HepG2 (cell line): Measurements from ENCODE around the gene CADM3.

ENCODE experiments used
- CTCF ChIP-seq: sonication (generic); formaldehyde crosslinking; IDR thresholded peaks from 2 replicates; pipeline ENCODE4 v1.5.0; 2020; ENCODE audit warnings: mild to moderate bottlenecking, missing genetic modification reagents, moderate library complexity
- HNRNPUL1 ChIP-seq: fragments of 200-400 bp; formaldehyde crosslinking; IDR thresholded peaks from 2 replicates; pipeline ENCODE4 v1.6.1; 2017; ENCODE audit warnings: low read depth, mild to moderate bottlenecking, low read length, moderate library complexity
- JARID2 ChIP-seq: sonication (generic); formaldehyde crosslinking; IDR thresholded peaks from 2 replicates; pipeline ENCODE4 v1.8.1; 2023; ENCODE audit warnings: missing genetic modification reagents, inconsistent platforms; ENCODE audit not compliant: insufficient replicate concordance
- KDM4B ChIP-seq: sonication (generic); formaldehyde crosslinking; IDR thresholded peaks from 2 replicates; pipeline ENCODE4 v1.4.0; 2020; ENCODE audit warnings: missing genetic modification reagents
- NFRKB ChIP-seq: fragments of 450-650 bp; IDR thresholded peaks from 2 replicates; pipeline ENCODE4 v1.6.1; 2017
- NR3C1 ChIP-seq: sonication (generic); formaldehyde crosslinking; IDR thresholded peaks from 2 replicates; pipeline ENCODE4 v1.4.0; 2020; ENCODE audit warnings: missing genetic modification reagents
- POLR2A ChIP-seq, 2 experiments: IDR thresholded peaks; 2 replicates each; pipeline ENCODE4 v1.6.1; 2011; ENCODE audit warnings: low read depth in 2 of 2, low read length in 2 of 2, mild to moderate bottlenecking in 1 of 2, moderate library complexity in 1 of 2; ENCODE audit not compliant: insufficient read depth in 1 of 2
- TAF15 ChIP-seq: fragments of 200-400 bp; formaldehyde crosslinking; IDR thresholded peaks from one replicate; pipeline ENCODE4 v1.6.1; 2018; ENCODE audit warnings: mild to moderate bottlenecking, low read depth, low read length; ENCODE audit not compliant: poor library complexity, severe bottlenecking
- TCF12 ChIP-seq, 2 experiments: fragments of 450-650 bp in 1 of 2; sonication (generic) in 1 of 2; formaldehyde crosslinking in 1 of 2; IDR thresholded peaks; 2 replicates each; pipeline versions ENCODE4 v1.6.1 to v1.8.0; 2017 to 2022; ENCODE audit warnings: antibody characterized with exemption in 1 of 2, mild to moderate bottlenecking in 1 of 2, missing genetic modification reagents in 1 of 2, moderate library complexity in 1 of 2
- ZFP36 ChIP-seq: fragments of 150-350 bp; IDR thresholded peaks from 2 replicates; pipeline ENCODE4 v1.6.1; 2018; ENCODE audit warnings: borderline replicate concordance, low read length, low read depth; ENCODE audit not compliant: partially characterized antibody

GRCh38 chr1:159207774-159208173 is 36.4 kb downstream of the CADM3 start:
- TF ChIP-seq ZFP36 (no peak), CTCF (CRISPR knock-in tag) (no peak), HNRNPUL1 (no peak), TCF12 (IDR thresholded peaks at IDR 0.05) (no peak), TCF12 (CRISPR knock-in tag; IDR thresholded peaks at IDR 0.05) (no peak), JARID2 (CRISPR knock-in tag) (no peak), KDM4B (CRISPR knock-in tag) (no peak), TAF15 (no peak), NR3C1 (CRISPR knock-in tag) (no peak), NFRKB (no peak), POLR2A (IDR thresholded peaks at IDR 0.05; ENCODE audit: insufficient read depth in 1 of 2, low read depth in 2 of 2, low read length in 2 of 2) (no peak)
